GM21526 (cell line): Measurements from ENCODE around the gene LENG1.

ENCODE experiments used
- ATAC-seq: cut with Tn5 transposase; IDR thresholded peaks from one replicate; pipeline ENCODE4 v1.9.1; 2021; ENCODE audit warnings: moderate library complexity; ENCODE audit not compliant: unreplicated experiment, low FRiP score

The LENG1 gene

GRCh38 chr19:54165222-54165621, 5.7 kb upstream of the LENG1 start:
- ATAC-seq, result no peak

- no peak for ATAC-seq
Measured at GRCh38 chr19:54164369-54165068, 5.0 kb upstream of the LENG1 start.

DNA sequence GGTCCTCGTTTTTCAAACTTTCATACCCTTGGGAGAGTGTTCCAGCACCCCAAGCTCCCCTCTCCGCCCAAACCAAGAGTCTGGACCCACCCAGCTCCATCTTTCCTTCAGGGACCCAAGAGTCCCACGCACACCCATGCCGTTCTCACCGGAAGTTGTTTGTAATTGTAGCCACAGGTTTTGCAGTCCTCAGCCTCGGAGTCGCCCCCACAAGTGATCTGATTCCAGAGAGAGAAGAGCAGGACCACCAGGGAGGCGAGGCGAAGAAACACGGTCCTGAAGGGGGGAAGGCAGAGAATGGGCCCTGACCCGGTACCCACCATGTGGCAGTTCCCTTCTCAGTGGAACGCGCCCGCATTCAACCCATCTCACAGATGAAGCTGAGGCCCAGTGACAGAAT, 3.4 kb upstream of the LENG1 start:
- no peak for ATAC-seq

GRCh38 chr19:54162241-54162805, 2.8 kb upstream of the LENG1 start:
- no peak for ATAC-seq

- no peak for ATAC-seq
Measured at GRCh38 chr19:54160854-54161253, 1.3 kb upstream of the LENG1 start.

- peak; percentile 6 for ATAC-seq
Measured at GRCh38 chr19:54160182-54160811, 776 bp upstream of the LENG1 start.

DNA sequence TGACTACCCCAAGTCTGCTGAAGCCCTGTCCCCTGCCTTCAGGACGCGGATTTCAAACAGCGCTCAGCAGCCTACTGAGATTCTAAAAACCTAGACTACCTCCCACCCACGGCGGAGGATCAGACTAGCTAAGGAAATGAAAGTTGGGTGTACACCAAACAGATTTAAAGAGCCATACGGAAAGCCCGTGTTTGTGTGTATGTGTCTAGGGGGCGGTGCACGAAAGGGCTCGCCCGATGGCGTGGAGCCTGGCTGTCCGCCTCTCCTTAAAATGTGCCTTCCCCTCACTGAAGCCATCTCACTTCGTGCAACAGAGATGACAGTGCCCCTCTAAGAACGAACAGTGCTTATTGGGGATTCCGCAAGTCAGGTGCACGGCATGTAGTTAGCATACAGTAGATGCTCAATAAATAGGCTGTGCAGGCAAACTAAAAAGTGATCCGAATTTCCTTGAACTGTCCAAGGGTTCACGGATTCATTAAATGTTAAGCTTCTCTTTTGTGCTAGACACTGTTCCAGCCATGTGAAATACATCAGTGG, 639 bp downstream of the LENG1 start:
- ATAC-seq, result no peak

GRCh38 chr19:54156953-54157352, 2.6 kb downstream of the LENG1 start:
- ATAC-seq, result no peak

DNA sequence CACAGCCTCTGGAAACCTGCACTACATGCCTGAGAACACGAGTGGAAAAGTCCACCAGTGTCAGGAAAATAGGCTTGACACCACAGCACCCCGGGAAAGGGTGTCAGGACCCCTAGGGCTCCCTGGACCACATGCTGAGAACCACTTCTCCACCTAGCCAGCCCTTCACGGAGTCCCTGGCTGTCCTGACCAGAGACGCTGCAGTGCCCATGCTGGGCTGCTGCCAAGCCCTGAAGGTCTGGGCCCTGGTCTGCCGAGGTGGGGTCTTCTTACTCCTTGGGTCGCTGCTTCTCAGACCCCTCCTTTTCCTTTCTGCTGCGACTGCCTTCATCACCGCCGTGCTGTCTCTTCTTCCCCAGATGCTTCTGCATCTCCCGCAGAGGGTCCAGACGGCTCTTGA, 3.0 kb downstream of the LENG1 start:
- no peak for ATAC-seq

DNA sequence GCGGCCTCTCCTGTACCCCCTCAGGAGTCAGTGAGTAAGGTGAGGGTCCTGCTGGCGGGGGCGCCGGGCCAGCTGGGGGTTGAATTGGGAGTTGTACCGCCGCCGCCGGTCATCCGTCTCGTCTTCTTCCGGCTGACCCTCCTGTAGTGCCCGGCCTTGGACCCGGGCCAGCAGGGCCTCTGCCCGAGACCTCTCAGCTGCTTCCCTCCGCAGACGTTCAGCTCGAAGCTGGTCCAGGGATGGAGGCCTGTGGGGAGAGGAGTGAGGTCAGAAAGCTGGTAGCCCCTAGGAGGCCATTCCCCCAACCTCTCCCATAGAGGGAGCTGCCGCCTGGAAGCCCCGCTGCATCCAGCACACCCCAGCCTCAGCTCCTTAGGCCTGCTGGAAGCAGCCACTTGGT, 3.8 kb downstream of the LENG1 start:
- no peak for ATAC-seq

GRCh38 chr19:54154603-54155345, 4.7 kb downstream of the LENG1 start:
- no peak for ATAC-seq

DNA sequence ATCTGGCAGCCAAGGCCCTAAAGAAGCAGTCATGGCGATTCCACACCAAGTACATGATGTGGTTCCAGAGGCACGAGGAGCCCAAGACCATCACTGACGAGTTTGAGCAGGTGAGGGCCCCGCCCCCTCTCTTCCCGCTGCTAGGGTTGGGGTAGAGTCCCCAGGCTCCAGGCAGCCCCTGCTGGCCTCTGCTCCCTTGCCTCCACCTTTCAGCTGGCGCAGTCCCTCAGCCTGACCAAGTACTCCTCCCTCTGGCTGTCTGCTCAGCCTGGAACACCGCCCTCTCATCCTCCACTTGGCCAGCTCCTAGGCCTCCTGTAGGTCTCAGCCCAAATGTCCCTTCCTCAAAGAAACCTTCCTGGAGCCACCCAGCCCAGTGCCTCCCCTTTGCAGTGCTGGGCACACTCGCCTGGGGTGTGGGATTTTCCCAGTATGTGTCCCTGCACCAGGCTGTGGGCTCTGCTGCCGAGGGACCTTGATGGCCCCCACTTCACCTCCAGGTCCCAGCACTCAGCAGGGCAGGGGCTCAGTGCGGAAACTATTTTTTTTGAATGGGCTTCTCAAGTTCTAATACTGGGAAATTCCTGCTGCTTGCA, 5.7 kb downstream of the LENG1 start:
- no peak for ATAC-seq

- no peak for ATAC-seq
Measured at GRCh38 chr19:54152878-54153524, 6.5 kb downstream of the LENG1 start.

DNA sequence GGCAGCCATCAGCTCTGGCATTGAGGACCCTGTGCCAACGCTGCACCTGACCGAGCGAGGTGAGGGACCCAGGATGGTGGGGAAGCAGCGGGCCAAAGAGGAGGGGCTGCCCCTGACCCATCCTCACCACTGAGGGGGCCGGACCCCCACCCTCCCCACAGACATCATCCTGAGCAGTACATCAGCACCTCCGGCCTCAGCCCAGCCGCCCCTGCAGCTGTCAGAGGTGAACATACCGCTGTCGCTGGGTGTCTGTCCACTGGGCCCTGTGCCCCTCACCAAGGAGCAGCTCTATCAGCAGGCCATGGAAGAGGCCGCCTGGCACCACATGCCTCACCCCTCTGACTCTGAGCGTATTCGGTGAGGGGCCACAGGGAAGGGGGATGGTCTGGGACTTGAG, 7.3 kb downstream of the LENG1 start:
- no peak for ATAC-seq

- no peak for ATAC-seq
Measured at GRCh38 chr19:54151362-54152035, 8.0 kb downstream of the LENG1 start.

DNA sequence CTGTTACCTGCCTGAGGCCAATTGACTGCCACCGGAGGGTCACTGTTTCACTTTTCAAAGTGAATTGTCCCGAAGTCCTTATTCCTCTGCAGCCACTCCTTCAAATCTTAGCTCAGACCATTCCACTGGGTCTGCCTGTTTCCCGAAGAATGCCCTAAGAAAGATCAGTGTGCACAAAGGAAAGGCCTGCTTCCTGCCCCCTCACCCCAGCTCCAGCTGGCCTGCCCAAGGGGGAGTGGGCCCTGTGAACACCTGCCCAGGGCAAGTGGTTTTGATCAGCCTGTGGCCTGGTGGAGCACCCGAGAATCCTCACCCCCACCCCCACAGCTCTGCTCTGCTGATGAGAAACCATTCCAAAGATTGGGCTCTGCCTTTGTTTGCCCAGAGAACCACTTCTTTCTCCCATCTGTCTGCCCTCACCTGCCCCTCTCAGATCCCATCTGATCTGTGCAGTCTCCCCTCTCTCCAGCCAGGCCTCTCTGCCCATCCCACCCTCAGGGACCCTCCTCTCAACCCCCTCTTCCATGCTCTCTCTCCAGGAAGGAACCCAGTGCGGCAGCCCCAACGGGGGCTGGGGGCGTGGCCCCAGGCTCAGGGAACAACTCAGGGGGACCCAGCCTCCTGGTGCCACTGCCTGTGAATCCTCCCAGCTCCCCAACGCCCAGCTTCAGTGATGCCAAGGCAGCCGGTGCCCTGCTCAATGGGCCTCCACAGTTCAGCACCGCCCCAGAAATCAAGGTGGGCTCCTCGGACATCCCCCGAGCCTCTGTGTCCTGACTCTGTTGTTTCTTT, 10.3 kb downstream of the LENG1 start:
- no peak for ATAC-seq

- ATAC-seq, result no peak
Measured at GRCh38 chr19:54148158-54148557, 11.4 kb downstream of the LENG1 start.

GRCh38 chr19:54147676-54148075, 11.8 kb downstream of the LENG1 start:
- ATAC-seq, result no peak
